A549 (cell line): ENCODE data around the gene NFIL3.

ENCODE experiments used
- CHD4 ChIP-seq: fragments of 200-600 bp; sonication (generic); IDR thresholded peaks from 2 replicates; pipeline ENCODE4 v1.6.1; 2016; ENCODE audit warnings: antibody characterized with exemption, mild to moderate bottlenecking, borderline replicate concordance
- EHMT2 ChIP-seq: fragments of 200-600 bp; sonication (generic); IDR thresholded peaks from 2 replicates; pipeline ENCODE4 v1.6.1; 2016; ENCODE audit warnings: antibody characterized with exemption, low read depth, mild to moderate bottlenecking, moderate library complexity
- EP300 ChIP-seq, 2 experiments: fragments of >200 bp; sonication (Bioruptor Twin); formaldehyde crosslinking; IDR thresholded peaks; 2 replicates in 1 of 2; 3 replicates in 1 of 2; pipeline ENCODE4 v1.6.1; 2016 to 2017
- HDAC2 ChIP-seq: fragments of 200-600 bp; sonication (generic); IDR thresholded peaks from 2 replicates; pipeline ENCODE4 v1.6.1; 2016
- JUN ChIP-seq, 2 experiments: fragments of >200 bp; sonication (Bioruptor Twin); formaldehyde crosslinking; IDR thresholded peaks; 2 replicates in 1 of 2; 3 replicates in 1 of 2; pipeline ENCODE4 v1.6.1; 2016 to 2017
- RAD21 ChIP-seq, 2 experiments: fragments of >200 bp in 1 of 2; sonication (Bioruptor Twin) in 1 of 2; formaldehyde crosslinking in 1 of 2; IDR thresholded peaks in 1 of 2; conservative IDR thresholded peaks in 1 of 2; 2 replicates in 1 of 2; 3 replicates in 1 of 2; pipeline ENCODE4 v1.6.1; 2012 to 2018; ENCODE audit warnings: inconsistent platforms in 1 of 2
- TF ChIP-seq, protein P1 (sequence below): fragments of >200 bp; sonication (Bioruptor Twin); formaldehyde crosslinking; IDR thresholded peaks from 3 replicates; pipeline ENCODE4 v1.5.1; 2016
- TF ChIP-seq, protein P2 (sequence below): IDR thresholded peaks from 2 replicates; pipeline ENCODE4 v1.6.1; 2012
- TF ChIP-seq, protein P3 (sequence below): fragments of 200-600 bp; sonication (generic); IDR thresholded peaks from 2 replicates; pipeline ENCODE4 v1.6.1; 2016; ENCODE audit warnings: antibody characterized with exemption, mild to moderate bottlenecking, moderate library complexity

DNA sequence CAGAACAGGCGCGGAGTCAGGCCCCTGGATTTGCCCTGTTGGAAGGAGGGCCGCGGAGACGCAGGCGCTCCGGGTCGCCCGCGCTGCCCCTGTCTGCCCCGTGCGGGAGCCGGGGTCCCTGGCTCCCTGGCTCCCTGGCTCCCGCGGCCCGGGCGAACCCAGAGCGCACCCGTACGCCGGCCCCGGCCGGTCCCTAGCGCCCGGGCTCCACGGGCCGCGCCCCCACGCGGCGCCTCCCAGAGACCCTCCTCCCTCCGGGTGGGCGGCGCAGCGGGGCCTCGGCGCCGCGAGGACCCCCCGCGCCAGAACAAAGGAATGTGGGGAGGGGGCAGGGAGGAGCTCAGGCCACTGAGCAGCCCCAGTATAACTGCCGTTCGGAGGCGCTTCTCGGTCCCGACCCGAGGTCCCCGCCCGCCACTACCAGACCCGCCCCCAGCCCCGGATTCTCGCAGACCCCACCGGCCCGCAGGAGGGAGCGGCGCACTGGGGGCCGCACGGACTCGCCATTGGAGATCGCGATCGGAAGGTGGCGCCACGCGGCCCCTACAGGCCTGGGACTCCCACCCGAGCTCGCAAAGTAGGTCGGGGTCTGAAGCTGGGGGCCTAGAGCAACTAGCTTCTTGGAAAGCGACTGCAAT is 2.4 kb downstream of the NFIL3 start:
- TF ChIP-seq HDAC2 = no peak
- TF ChIP-seq, protein P1, sequence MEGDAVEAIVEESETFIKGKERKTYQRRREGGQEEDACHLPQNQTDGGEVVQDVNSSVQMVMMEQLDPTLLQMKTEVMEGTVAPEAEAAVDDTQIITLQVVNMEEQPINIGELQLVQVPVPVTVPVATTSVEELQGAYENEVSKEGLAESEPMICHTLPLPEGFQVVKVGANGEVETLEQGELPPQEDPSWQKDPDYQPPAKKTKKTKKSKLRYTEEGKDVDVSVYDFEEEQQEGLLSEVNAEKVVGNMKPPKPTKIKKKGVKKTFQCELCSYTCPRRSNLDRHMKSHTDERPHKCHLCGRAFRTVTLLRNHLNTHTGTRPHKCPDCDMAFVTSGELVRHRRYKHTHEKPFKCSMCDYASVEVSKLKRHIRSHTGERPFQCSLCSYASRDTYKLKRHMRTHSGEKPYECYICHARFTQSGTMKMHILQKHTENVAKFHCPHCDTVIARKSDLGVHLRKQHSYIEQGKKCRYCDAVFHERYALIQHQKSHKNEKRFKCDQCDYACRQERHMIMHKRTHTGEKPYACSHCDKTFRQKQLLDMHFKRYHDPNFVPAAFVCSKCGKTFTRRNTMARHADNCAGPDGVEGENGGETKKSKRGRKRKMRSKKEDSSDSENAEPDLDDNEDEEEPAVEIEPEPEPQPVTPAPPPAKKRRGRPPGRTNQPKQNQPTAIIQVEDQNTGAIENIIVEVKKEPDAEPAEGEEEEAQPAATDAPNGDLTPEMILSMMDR = no peak
- TF ChIP-seq RAD21 (conservative IDR thresholded peaks at IDR 0.05 in 1 of 2, IDR thresholded peaks at IDR 0.05 in 1 of 2) = no peak
- no peak for TF ChIP-seq JUN (IDR thresholded peaks at IDR 0.05)
- TF ChIP-seq EHMT2 = no peak
- TF ChIP-seq, protein P2, sequence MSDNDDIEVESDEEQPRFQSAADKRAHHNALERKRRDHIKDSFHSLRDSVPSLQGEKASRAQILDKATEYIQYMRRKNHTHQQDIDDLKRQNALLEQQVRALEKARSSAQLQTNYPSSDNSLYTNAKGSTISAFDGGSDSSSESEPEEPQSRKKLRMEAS = no peak
- no peak for TF ChIP-seq CHD4
- TF ChIP-seq EP300 (IDR thresholded peaks at IDR 0.05) = no peak
- TF ChIP-seq, protein P3, sequence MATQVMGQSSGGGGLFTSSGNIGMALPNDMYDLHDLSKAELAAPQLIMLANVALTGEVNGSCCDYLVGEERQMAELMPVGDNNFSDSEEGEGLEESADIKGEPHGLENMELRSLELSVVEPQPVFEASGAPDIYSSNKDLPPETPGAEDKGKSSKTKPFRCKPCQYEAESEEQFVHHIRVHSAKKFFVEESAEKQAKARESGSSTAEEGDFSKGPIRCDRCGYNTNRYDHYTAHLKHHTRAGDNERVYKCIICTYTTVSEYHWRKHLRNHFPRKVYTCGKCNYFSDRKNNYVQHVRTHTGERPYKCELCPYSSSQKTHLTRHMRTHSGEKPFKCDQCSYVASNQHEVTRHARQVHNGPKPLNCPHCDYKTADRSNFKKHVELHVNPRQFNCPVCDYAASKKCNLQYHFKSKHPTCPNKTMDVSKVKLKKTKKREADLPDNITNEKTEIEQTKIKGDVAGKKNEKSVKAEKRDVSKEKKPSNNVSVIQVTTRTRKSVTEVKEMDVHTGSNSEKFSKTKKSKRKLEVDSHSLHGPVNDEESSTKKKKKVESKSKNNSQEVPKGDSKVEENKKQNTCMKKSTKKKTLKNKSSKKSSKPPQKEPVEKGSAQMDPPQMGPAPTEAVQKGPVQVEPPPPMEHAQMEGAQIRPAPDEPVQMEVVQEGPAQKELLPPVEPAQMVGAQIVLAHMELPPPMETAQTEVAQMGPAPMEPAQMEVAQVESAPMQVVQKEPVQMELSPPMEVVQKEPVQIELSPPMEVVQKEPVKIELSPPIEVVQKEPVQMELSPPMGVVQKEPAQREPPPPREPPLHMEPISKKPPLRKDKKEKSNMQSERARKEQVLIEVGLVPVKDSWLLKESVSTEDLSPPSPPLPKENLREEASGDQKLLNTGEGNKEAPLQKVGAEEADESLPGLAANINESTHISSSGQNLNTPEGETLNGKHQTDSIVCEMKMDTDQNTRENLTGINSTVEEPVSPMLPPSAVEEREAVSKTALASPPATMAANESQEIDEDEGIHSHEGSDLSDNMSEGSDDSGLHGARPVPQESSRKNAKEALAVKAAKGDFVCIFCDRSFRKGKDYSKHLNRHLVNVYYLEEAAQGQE = no peak
